HepG2 (cell line): ENCODE measurements around the gene RGS6.

Experiments used
- MAFF ChIP-seq: IDR thresholded peaks from 2 replicates; pipeline ENCODE4 v1.6.1; 2011; ENCODE audit warnings: low read depth, low read length, improper control_type of control experiment
- YY1 ChIP-seq: IDR thresholded peaks from 2 replicates; pipeline ENCODE4 v1.6.1; 2011; ENCODE audit warnings: low read length, low read depth, moderate library complexity, mild to moderate bottlenecking; ENCODE audit not compliant: insufficient read depth, insufficient replicate concordance
- TF ChIP-seq, protein P1 (sequence below): IDR thresholded peaks from 2 replicates; pipeline ENCODE4 v1.6.1; 2012; ENCODE audit warnings: inconsistent platforms

DNA sequence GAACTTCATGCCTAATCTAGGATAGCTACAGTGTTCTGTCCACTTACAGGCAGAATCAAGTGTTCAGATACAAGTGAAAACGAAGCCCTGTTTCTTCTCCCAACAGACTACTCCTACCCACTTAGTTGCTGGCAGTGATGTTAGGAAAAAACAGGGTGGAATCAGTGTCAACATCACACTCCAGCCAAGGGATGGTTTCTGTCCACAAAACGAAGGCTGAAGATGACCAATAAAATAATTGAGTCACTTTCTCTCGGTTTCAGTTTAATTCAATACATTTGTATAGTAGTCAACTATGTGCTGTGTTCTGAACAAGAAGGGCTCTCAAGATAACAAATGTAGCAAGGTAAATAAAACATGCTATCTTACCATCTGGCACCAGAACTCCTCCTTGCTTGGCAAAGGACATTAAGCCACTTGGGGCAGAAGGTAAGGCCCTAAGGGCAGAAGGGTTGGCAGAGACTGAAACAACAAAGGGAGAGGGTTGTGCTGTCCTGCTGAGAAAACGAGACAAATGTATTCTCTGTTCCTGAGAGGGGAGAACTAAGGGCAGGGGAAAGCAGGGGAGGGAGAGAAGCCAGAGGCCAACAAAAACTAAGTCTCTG lies 568.1 kb downstream of the RGS6 start:
- TF ChIP-seq MAFF (no peak), YY1 (no peak)
- TF ChIP-seq, protein P1, sequence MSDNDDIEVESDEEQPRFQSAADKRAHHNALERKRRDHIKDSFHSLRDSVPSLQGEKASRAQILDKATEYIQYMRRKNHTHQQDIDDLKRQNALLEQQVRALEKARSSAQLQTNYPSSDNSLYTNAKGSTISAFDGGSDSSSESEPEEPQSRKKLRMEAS, result no peak
